Measurements from ENCODE around the gene HDAC4. TPM values are rescaled to one million over a fixed set of nuclear protein-coding genes. Genes with fewer than 3 reads are reported as not detected.

The HDAC4 gene
- total RNA-seq, 1 experiment from 2014 or later = 44.4 TPM

DNA sequence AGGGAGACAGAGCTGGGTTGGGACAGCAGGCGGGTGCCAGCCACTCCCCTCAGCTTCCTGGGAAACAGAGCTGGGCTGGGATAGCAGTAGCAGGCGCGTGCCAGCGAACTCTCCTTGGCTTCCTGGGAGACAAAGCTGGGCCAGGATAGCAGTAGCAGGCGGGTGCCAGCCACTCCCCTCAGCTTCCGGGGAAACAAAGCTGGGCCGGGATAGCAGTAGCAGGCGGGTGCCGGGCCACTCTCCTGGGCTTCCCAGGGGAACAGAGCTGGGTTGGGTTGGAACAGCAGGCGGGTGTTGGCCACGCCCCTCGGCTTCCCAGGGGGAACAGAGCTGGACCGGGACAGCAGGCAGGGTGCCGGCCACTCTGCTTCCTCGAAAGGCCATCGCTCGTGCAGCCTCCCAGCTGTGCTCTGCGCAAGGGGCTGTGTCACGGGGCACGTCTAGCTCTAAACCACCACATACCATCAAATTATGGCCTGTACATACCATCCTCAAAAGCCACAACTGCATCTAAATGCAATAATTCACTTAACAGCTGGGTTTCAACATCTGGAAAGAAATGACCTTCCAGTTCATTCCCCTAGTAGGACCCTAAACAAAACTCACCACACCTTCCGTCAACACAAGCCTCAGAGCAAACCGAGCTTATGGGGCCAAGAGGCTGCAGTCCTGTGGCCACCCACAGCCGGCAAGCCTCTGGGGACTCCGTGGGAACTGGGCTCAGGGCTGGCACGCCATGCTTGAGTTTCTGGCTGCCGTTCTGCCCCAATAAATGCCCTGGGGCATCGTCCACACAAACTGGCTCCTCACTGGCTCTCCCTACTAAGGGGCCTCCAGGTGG lies 324.7 kb downstream of the HDAC4 start:
- Mint-ChIP-seq H3K36me3 (peaks cover 46% of the 10 kb centered on the region), H3K4me3 (no peak overlapping the region), H3K27me3 (ENCODE audit: low read depth) (no peaks in the 10 kb centered on the region), H3K27ac (no peak overlapping the region), H3K4me1 (no peaks in the 10 kb centered on the region), H3K9me3 (no peaks in the 10 kb centered on the region)
- ChIA-PET CTCF (interaction anchor here (1.0 kb wide), 1 partner anchor 23 kb away, joined by 3 read pairs; no protein-coding TSS in a partner anchor), POLR2A (no interaction called here)
- no peak for TF ChIP-seq MXD4 (CRISPR knock-in tag; IDR thresholded peaks at IDR 0.05; ENCODE audit: borderline replicate concordance)
- no peak for TF ChIP-seq NFYB (CRISPR knock-in tag; conservative IDR thresholded peaks at IDR 0.05; ENCODE audit: low read depth)
- TF ChIP-seq, protein P1, sequence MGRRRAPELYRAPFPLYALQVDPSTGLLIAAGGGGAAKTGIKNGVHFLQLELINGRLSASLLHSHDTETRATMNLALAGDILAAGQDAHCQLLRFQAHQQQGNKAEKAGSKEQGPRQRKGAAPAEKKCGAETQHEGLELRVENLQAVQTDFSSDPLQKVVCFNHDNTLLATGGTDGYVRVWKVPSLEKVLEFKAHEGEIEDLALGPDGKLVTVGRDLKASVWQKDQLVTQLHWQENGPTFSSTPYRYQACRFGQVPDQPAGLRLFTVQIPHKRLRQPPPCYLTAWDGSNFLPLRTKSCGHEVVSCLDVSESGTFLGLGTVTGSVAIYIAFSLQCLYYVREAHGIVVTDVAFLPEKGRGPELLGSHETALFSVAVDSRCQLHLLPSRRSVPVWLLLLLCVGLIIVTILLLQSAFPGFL (CRISPR knock-in tag; IDR thresholded peaks at IDR 0.05; ENCODE audit: borderline replicate concordance) = no peak
- no peak for TF ChIP-seq CBFB (CRISPR knock-in tag; IDR thresholded peaks at IDR 0.05; ENCODE audit: low read depth)
- TF ChIP-seq, protein P2, sequence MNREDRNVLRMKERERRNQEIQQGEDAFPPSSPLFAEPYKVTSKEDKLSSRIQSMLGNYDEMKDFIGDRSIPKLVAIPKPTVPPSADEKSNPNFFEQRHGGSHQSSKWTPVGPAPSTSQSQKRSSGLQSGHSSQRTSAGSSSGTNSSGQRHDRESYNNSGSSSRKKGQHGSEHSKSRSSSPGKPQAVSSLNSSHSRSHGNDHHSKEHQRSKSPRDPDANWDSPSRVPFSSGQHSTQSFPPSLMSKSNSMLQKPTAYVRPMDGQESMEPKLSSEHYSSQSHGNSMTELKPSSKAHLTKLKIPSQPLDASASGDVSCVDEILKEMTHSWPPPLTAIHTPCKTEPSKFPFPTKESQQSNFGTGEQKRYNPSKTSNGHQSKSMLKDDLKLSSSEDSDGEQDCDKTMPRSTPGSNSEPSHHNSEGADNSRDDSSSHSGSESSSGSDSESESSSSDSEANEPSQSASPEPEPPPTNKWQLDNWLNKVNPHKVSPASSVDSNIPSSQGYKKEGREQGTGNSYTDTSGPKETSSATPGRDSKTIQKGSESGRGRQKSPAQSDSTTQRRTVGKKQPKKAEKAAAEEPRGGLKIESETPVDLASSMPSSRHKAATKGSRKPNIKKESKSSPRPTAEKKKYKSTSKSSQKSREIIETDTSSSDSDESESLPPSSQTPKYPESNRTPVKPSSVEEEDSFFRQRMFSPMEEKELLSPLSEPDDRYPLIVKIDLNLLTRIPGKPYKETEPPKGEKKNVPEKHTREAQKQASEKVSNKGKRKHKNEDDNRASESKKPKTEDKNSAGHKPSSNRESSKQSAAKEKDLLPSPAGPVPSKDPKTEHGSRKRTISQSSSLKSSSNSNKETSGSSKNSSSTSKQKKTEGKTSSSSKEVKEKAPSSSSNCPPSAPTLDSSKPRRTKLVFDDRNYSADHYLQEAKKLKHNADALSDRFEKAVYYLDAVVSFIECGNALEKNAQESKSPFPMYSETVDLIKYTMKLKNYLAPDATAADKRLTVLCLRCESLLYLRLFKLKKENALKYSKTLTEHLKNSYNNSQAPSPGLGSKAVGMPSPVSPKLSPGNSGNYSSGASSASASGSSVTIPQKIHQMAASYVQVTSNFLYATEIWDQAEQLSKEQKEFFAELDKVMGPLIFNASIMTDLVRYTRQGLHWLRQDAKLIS (CRISPR knock-in tag; IDR thresholded peaks at IDR 0.05; ENCODE audit: borderline replicate concordance) = no peak
- no peak for TF ChIP-seq ZNF121 (CRISPR knock-in tag; IDR thresholded peaks at IDR 0.05)
- no peak for TF ChIP-seq TEAD1 (CRISPR knock-in tag; IDR thresholded peaks at IDR 0.05)
- TF ChIP-seq, protein P3, sequence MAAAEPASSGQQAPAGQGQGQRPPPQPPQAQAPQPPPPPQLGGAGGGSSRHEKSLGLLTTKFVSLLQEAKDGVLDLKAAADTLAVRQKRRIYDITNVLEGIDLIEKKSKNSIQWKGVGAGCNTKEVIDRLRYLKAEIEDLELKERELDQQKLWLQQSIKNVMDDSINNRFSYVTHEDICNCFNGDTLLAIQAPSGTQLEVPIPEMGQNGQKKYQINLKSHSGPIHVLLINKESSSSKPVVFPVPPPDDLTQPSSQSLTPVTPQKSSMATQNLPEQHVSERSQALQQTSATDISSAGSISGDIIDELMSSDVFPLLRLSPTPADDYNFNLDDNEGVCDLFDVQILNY (CRISPR knock-in tag; IDR thresholded peaks at IDR 0.05) = no peak
- TF ChIP-seq ATF1 (CRISPR knock-in tag; IDR thresholded peaks at IDR 0.05) = no peak
- TF ChIP-seq NR2C2 (CRISPR knock-in tag; IDR thresholded peaks at IDR 0.05) = no peak
- no peak for TF ChIP-seq ZNF671 (CRISPR knock-in tag; IDR thresholded peaks at IDR 0.05)
- no peak for TF ChIP-seq GTF2I (CRISPR knock-in tag; conservative IDR thresholded peaks at IDR 0.05)
- TF ChIP-seq ZNF416 (CRISPR knock-in tag; IDR thresholded peaks at IDR 0.05) = no peak
- no peak for TF ChIP-seq EMX1 (CRISPR knock-in tag; IDR thresholded peaks at IDR 0.05)
- no peak for TF ChIP-seq TEAD4 (CRISPR knock-in tag; IDR thresholded peaks at IDR 0.05)
- TF ChIP-seq ETV6 (CRISPR knock-in tag; IDR thresholded peaks at IDR 0.05) = no peak
- TF ChIP-seq, protein P4, sequence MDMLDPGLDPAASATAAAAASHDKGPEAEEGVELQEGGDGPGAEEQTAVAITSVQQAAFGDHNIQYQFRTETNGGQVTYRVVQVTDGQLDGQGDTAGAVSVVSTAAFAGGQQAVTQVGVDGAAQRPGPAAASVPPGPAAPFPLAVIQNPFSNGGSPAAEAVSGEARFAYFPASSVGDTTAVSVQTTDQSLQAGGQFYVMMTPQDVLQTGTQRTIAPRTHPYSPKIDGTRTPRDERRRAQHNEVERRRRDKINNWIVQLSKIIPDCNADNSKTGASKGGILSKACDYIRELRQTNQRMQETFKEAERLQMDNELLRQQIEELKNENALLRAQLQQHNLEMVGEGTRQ (CRISPR knock-in tag; IDR thresholded peaks at IDR 0.05) = no peak
- no peak for TF ChIP-seq ZNF423 (CRISPR knock-in tag; IDR thresholded peaks at IDR 0.05)
- no peak for DNase-seq (ENCODE audit: low spot score)
- ATAC-seq = no peak

DNA sequence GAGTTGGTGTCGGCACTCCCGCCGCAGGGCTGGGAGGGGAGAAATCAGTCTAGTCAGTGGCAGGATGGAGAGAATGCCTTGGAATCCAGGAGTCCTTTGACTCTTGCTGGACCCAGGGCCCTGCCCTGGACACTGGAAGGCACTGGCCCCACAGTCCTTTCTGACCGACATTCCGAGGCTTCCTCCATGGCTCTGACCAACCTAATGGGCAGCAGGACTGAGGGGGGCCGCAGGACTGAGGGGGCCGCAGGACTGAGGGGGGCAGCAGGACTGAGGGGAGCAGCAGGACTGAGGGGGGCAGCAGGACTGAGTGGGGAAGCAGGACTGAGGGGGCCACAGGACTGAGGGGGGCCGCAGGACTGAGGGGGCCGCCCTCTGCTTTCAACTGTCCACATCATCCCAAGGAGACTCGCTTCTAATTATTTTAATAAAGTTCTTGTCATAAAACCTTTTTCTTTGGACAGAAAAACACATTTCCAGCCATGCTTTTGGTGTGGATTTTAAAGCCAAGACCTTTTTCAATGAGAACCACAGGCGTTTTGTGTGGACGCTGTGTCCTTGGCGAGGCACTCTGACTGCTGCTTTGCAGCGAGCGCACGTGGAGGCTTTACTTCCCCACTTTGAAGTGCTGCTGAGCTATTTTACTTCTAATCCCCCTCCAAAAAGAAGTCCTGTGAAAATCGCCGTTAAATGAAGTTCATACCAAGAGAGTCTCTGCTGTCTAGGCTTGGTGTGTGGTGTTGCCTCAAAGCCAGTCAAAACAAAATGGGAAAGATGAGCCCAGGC lies 326.9 kb downstream of the HDAC4 start:
- Mint-ChIP-seq H3K36me3 (peaks cover 30% of the 10 kb centered on the region), H3K9me3 (no peaks in the 10 kb centered on the region), H3K4me3 (no peak overlapping the region), H3K27ac (no peak overlapping the region), H3K4me1 (no peaks in the 10 kb centered on the region), H3K27me3 (ENCODE audit: low read depth) (no peaks in the 10 kb centered on the region)
- ChIA-PET CTCF (interaction anchor here (1.2 kb wide), 1 partner anchor 11 kb away, joined by 3 read pairs; no protein-coding TSS in a partner anchor), POLR2A (no interaction called here)
- no peak for DNase-seq (ENCODE audit: low spot score)
- no peak for ATAC-seq
- TF ChIP-seq, protein P5, sequence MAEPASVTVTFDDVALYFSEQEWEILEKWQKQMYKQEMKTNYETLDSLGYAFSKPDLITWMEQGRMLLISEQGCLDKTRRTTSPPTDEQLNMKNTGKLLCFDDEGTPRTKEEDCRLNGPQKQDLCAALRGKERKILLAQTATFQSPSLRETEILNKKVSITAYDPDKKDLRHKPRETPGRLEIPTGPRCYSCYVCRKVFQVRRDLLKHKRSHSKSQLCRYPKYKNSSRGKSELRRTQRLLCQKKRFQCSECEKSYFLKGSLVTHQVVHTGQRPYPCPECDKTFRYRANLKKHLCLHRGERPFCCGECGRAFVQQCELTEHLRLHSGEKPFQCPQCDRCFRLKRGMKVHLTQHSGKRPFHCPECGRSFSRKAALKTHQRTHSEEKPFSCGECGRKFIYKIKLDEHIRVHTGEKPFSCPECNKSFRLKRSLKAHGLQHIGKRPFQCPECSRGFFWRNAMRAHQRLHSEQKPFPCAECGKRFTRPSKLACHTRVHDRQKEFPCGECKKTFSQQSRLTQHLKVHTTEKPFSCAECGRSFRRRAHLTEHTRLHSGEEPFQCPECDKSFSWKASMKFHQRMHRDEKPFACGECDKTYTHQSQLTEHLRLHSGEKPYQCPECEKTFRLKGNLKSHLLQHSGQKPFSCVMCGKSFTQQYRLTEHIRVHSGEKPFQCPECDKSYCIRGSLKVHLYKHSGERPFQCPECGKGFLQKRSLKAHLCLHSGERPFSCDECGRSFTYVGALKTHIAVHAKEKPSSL (CRISPR knock-in tag; conservative IDR thresholded peaks at IDR 0.05) = no peak
- TF ChIP-seq TEAD1 (CRISPR knock-in tag; IDR thresholded peaks at IDR 0.05) = no peak
- TF ChIP-seq, protein P6, sequence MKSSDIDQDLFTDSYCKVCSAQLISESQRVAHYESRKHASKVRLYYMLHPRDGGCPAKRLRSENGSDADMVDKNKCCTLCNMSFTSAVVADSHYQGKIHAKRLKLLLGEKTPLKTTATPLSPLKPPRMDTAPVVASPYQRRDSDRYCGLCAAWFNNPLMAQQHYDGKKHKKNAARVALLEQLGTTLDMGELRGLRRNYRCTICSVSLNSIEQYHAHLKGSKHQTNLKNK (CRISPR knock-in tag; IDR thresholded peaks at IDR 0.05) = no peak
- no peak for TF ChIP-seq SOX15 (CRISPR knock-in tag; IDR thresholded peaks at IDR 0.05)
- TF ChIP-seq, protein P7, sequence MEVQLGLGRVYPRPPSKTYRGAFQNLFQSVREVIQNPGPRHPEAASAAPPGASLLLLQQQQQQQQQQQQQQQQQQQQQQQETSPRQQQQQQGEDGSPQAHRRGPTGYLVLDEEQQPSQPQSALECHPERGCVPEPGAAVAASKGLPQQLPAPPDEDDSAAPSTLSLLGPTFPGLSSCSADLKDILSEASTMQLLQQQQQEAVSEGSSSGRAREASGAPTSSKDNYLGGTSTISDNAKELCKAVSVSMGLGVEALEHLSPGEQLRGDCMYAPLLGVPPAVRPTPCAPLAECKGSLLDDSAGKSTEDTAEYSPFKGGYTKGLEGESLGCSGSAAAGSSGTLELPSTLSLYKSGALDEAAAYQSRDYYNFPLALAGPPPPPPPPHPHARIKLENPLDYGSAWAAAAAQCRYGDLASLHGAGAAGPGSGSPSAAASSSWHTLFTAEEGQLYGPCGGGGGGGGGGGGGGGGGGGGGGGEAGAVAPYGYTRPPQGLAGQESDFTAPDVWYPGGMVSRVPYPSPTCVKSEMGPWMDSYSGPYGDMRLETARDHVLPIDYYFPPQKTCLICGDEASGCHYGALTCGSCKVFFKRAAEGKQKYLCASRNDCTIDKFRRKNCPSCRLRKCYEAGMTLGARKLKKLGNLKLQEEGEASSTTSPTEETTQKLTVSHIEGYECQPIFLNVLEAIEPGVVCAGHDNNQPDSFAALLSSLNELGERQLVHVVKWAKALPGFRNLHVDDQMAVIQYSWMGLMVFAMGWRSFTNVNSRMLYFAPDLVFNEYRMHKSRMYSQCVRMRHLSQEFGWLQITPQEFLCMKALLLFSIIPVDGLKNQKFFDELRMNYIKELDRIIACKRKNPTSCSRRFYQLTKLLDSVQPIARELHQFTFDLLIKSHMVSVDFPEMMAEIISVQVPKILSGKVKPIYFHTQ (CRISPR knock-in tag; IDR thresholded peaks at IDR 0.05) = no peak

Measured in WTC11 (cell line).